DMS53 treated with DMSO at 0.1 percent for 48 hours (cell line): ENCODE results near the gene C9orf78.

Experiments used
- DNase-seq: peaks from one replicate; lab custom pipeline; 2025; ENCODE audit not compliant: unreplicated experiment; lab: John Stamatoyannopoulos, UW

The C9orf78 gene

GRCh38 chr9:129845373-129845772 lies 10.3 kb upstream of the C9orf78 start:
- DNase-seq = no peak

GRCh38 chr9:129841071-129841470 lies 6.0 kb upstream of the C9orf78 start:
- no peak for DNase-seq

- peak; percentile 95 for DNase-seq
These were observed 5.0 kb upstream of the C9orf78 start for GRCh38 chr9:129840034-129840433.

GRCh38 chr9:129839324-129840023 lies 4.4 kb upstream of the C9orf78 start:
- peak; percentile 70 for DNase-seq

GRCh38 chr9:129838707-129839259 lies 3.7 kb upstream of the C9orf78 start:
- no peak for DNase-seq

- DNase-seq = no peak
These were observed 1.4 kb upstream of the C9orf78 start for GRCh38 chr9:129836311-129837007.

- no peak for DNase-seq
These were observed 767 bp upstream of the C9orf78 start for GRCh38 chr9:129835860-129836223.

GRCh38 chr9:129834489-129835127 lies 467 bp downstream of the C9orf78 start:
- no peak for DNase-seq

- no peak for DNase-seq
These were observed 2.1 kb downstream of the C9orf78 start for GRCh38 chr9:129832982-129833381.

GRCh38 chr9:129828969-129829368 lies 6.1 kb downstream of the C9orf78 start:
- no peak for DNase-seq

GRCh38 chr9:129828051-129828450 lies 7.0 kb downstream of the C9orf78 start:
- DNase-seq = no peak

GRCh38 chr9:129826759-129827158 lies 8.3 kb downstream of the C9orf78 start:
- DNase-seq = no peak

- no peak for DNase-seq
These were observed 8.7 kb downstream of the C9orf78 start for GRCh38 chr9:129826344-129826743.

GRCh38 chr9:129823935-129824601 lies 11.0 kb downstream of the C9orf78 start, which contains the start of gene TOR1A:
TSS of gene TOR1A (minus strand) at chr9:129824136. CDS start at chr9:129824085, 51 bp downstream.
- DNase-seq = peak; percentile 87

- DNase-seq = no peak
These were observed 11.5 kb downstream of the C9orf78 start for GRCh38 chr9:129823542-129823934.

GRCh38 chr9:129822898-129823541 lies 12.1 kb downstream of the C9orf78 start:
- no peak for DNase-seq

GRCh38 chr9:129816501-129817435 lies 18.3 kb downstream of the C9orf78 start:
- DNase-seq = no peak

GRCh38 chr9:129815278-129815677 lies 19.8 kb downstream of the C9orf78 start:
- DNase-seq = no peak

GRCh38 chr9:129814432-129815223 lies 20.4 kb downstream of the C9orf78 start:
- DNase-seq = no peak
